OCI-LY3 (cell line): Measurements from ENCODE around the gene UBXN1.

ENCODE experiments used
- CTCF ChIP-seq: fragments of 200-600, 300-600 bp; sonication (generic); IDR thresholded peaks from 2 replicates; pipeline ENCODE4 v1.5.1; 2014; ENCODE audit warnings: antibody characterized with exemption, low read length, low read depth
- EZH2phosphoT487 ChIP-seq: fragments of 200-600 bp; shearing (Covaris generic); IDR thresholded peaks from 2 replicates; pipeline ENCODE4 v1.6.1; 2018; ENCODE audit warnings: antibody characterized with exemption, mixed run types, low read depth

GRCh38 chr11:62710001-62710345 lies 31.1 kb upstream of the UBXN1 start:
- TF ChIP-seq CTCF (no peak), EZH2phosphoT487 (no peak)
